ENCODE data around the gene MACROD1. TPM values are rescaled to one million over a fixed set of nuclear protein-coding genes. Genes with fewer than 3 reads are reported as not detected.

The MACROD1 gene
- total RNA-seq, 1 donor from 2014 or later, result 22.9 TPM

- ATAC-seq, result no peak
Measured at GRCh38 chr11:64092111-64092760, 73.7 kb downstream of the MACROD1 start.

GRCh38 chr11:64090806-64091516, 75.0 kb downstream of the MACROD1 start:
- ATAC-seq, result no peak

GRCh38 chr11:64089915-64090805, 75.8 kb downstream of the MACROD1 start:
- no peak for ATAC-seq

- no peak for ATAC-seq
Measured at GRCh38 chr11:64089493-64089892, 76.4 kb downstream of the MACROD1 start.

GRCh38 chr11:64089027-64089360, 76.9 kb downstream of the MACROD1 start:
- peak; percentile 29 for ATAC-seq

DNA sequence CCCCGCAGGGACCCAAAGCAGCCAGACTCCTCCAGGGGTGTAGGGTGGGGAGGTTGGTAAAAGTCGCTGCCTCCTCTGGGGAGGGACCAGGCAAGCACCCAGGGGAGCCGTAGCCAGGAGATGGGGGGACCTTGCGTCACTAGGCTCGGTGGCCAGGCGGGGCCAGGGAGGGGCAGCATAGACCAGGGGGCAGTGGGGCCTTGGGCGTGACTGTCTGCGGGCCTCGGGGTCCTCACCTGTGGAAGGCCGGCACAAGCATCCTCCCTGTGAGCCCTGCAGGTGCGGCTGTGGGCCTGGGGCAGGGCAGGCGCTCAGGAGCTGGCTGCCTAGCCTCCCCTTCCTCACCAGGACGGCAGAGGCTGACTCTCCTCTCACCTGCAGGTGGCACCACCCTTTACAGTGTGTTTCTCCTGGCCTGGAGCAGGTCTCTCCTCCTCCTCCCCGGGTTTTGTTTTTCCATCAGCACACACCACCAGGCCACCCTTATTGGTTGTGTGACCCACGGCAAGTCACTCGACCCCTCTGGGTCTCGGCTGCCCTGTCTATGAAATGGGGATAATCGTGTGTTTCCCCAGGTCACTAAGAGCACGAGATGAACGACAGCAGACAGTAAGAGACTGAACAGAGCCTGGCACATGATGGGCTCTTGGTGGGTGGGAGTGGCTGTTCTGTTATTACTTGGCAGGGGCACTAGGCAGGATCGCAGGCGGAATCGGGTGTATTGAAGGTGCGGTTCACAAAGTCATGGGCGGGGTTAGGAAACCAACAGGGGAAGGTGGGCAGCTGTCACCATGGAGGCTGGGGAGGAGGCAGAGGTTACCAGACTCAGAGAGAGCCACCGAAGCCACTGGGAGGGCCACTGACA, 77.5 kb downstream of the MACROD1 start:
- ATAC-seq, result peak; percentile 40

DNA sequence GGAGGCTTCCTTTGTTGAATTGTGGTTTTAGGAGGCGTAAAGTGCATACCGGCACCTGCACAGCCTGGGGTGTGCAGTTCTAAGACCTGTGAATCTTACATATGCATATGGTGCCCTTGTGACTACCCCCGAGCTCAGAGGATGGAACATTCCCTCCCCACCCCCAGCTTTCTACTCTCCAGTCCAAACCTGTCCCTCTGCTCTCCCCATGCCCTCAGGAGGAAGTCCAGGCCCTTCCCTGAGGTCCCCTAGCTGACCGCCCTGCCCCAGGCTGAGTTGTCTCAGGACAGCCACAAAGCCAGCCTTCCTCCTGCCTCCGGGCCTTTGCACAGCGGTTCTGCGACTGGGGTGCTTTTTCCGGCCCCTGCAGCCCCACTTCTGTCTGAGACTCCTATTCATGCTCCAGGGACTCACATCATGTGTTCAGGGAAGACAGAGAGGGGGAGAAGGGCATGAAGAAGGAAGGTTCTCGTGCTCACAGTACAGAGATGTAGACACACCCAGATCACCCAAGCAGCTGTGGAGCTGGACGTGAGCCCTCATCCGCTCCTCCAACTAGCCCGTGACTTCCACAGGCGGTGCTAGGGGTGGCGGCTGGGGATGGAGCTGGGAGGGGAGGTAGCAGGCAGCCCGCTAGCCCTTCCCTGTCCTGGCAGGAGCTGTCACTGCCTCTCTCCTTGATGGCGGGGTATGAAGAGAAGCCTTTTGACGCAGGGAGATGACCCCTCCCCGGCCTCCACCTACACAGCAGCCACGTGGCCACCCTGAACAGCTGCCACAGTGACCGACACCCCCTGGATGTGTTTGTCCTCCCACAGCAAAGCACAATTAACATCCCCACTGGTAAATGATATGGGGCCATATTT, 79.4 kb downstream of the MACROD1 start:
- ATAC-seq, result no peak

DNA sequence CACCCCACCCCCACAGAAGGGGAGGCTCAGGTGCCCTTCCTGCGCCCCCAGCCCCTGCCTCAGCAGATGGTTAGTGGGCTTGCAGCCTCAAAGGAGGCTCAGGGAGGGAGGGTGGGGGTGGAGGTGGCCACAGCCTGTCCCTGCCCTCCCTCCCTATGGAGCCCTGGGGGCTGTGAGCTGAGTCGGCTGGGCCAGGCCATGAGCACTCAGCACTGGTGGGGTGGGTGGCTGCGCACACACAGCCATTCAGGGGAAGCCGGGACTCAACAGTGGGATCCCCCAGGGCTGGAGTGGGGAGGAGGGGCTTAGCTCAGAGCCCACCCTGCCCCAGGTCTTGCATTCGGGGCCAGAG, 80.0 kb downstream of the MACROD1 start:
- no peak for ATAC-seq

- no peak for ATAC-seq
Measured at GRCh38 chr11:64084951-64085710, 80.8 kb downstream of the MACROD1 start.

- no peak for ATAC-seq
Measured at GRCh38 chr11:64084146-64084950, 81.6 kb downstream of the MACROD1 start.

DNA sequence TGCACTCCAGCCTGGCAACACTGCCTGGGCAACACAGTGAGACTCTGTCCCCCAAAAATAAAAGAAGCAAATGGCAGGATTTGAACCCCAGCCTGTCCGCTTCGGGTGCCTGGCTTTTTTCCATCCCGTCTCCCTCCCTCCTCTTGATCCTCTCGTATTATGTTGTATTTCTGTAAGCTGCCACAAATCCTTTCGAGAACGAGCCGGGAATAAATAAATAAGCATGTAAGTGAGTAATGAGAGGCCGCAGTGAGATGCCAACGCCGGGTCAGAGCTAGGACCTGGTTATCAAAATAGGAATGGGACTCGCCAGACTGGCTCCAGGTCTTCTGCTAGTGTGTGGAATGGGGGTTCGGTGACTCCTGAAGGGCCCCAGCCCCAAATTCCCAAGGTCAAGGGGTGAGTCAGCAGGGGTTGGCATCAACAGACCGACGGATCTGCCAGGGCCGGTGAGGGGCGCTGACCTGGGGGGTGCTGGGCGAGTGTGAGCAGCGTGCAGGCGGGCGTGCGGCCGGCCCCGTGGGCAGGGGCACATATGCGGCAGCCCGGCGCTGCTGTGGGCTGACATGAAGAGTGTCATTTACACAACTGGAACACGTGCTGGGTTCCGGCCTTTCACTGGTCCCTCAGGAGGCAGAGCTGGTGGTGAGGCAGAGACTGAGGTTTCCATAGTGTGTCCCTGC, 82.4 kb downstream of the MACROD1 start:
- ATAC-seq, result no peak

GRCh38 chr11:64081745-64082442, 84.0 kb downstream of the MACROD1 start:
- ATAC-seq, result no peak

DNA sequence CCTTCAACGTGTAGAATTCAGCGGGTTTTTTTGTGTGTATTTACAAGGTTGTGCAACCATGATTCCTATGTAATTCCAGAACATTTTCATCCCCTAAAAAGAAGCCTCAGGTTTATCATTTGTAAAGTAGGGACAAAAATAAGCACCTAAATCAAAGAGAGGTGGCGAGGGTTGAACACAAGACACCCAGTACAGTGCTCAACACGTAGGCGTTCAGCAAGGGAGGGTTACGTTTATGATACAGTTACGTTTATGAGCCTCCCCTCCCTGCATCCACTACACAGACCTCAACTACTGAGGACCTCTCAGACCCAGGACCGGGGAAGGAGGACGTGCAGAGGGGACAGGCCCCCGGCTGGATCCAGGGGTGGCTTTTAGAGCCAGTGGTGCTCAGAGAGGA, 85.5 kb downstream of the MACROD1 start:
- no peak for ATAC-seq

GRCh38 chr11:64078905-64079304, 87.0 kb downstream of the MACROD1 start:
- no peak for ATAC-seq

GRCh38 chr11:64078284-64078683, 87.6 kb downstream of the MACROD1 start:
- no peak for ATAC-seq

DNA sequence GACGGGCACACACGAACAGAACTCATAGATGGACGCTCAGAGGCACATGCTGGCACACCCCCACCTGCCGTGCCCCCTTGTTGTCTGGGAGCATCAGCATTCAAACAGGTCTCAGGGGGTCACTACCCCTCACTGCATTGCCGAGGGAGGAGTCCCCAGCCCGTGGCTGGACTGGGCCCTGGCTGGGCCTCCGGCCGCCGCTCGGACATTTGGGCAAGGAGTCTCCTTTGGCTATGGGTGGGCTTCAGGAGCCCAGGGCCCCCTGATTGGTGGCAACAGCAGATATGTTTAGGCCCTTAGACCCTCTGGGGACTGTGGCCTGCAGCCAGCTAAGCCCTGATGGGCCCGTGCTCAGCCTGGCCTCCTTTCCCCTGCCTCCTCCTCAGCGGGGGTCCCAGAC, 88.3 kb downstream of the MACROD1 start:
- ATAC-seq, result no peak

GRCh38 chr11:64076758-64077157, 89.2 kb downstream of the MACROD1 start:
- no peak for ATAC-seq

- ATAC-seq, result peak; percentile 56
Measured at GRCh38 chr11:64074239-64074638, 91.7 kb downstream of the MACROD1 start.

DNA sequence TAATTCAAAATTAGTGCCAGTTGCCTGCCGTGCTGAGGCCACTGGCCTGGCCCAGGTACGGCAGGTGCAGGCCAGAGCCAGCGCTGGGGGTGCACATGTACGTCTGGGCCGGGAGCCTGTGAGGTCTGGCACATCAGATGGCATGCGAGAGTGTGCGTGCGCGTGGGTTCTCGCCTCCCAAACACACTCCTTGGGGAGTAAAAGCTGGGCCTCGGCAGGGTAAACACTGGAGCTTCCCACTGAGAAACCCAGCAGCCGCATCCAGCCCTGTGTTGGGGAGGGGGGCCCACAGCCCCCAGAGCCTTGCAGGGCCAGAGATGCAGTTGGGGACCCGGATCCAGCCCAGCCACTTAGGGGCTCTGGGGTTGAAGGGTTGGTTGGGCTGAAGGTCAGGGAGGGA, 92.4 kb downstream of the MACROD1 start:
- no peak for ATAC-seq

Measured in esophagus mucosa (tissue), 1 donor.